ENCODE data around the gene HJV.

GRCh38 chr1:145990249-145990855 lies 31.2 kb downstream of the HJV start:
- no peak for TF ChIP-seq FOXM1 (IDR thresholded peaks at IDR 0.05; ENCODE audit: borderline replicate concordance, low read depth)
- TF ChIP-seq TAF1 (IDR thresholded peaks at IDR 0.05; ENCODE audit: low read depth) = no peak
- TF ChIP-seq USF1 (IDR thresholded peaks at IDR 0.05) = no peak
- no peak for TF ChIP-seq CREB1 (IDR thresholded peaks at IDR 0.05; ENCODE audit: low read depth)
- TF ChIP-seq MAX (IDR thresholded peaks at IDR 0.05) = no peak
- no peak for TF ChIP-seq EP300 (IDR thresholded peaks at IDR 0.05; ENCODE audit: borderline replicate concordance)
- TF ChIP-seq YY1 (IDR thresholded peaks at IDR 0.05; ENCODE audit: low read depth) = no peak
- no peak for TF ChIP-seq TCF12 (IDR thresholded peaks at IDR 0.05; ENCODE audit: low read depth)
- no peak for TF ChIP-seq REST (IDR thresholded peaks at IDR 0.05; ENCODE audit: low read depth)
- TF ChIP-seq RAD21 (IDR thresholded peaks at IDR 0.05; ENCODE audit: low read depth) = no peak
- no peak for TF ChIP-seq NFIC (IDR thresholded peaks at IDR 0.05)

Measured in Ishikawa (cell line).